Osteocyte (in vitro differentiated cells): ENCODE measurements around the gene CACYBP. TPM values are rescaled to one million over a fixed set of nuclear protein-coding genes. Genes with fewer than 3 reads are reported as not detected.

ENCODE experiments used
- DNase-seq: peaks from one replicate; pipeline ENCODE4 v3.0.0; 2021; ENCODE audit warnings: mixed read lengths; ENCODE audit not compliant: unreplicated experiment; ENCODE audit errors: extremely low spot score
- H3K27ac Mint-ChIP-seq: one replicate; pipeline ENCODE4 v1.8.0; 2021; ENCODE audit warnings: mild to moderate bottlenecking, mixed read lengths; ENCODE audit not compliant: unreplicated experiment
- H3K27me3 Mint-ChIP-seq: one replicate; pipeline ENCODE4 v1.8.0; 2021; ENCODE audit warnings: mixed read lengths; ENCODE audit not compliant: unreplicated experiment
- H3K36me3 Mint-ChIP-seq: one replicate; pipeline ENCODE4 v1.8.0; 2021; ENCODE audit warnings: mixed read lengths; ENCODE audit not compliant: unreplicated experiment
- H3K4me1 Mint-ChIP-seq: one replicate; pipeline ENCODE4 v1.8.0; 2021; ENCODE audit warnings: mixed read lengths; ENCODE audit not compliant: unreplicated experiment
- H3K4me3 Mint-ChIP-seq: one replicate; pipeline ENCODE4 v1.8.0; 2021; ENCODE audit warnings: mild to moderate bottlenecking, moderate library complexity, mixed read lengths; ENCODE audit not compliant: unreplicated experiment
- H3K9me3 Mint-ChIP-seq: one replicate; pipeline ENCODE4 v1.8.0; 2021; ENCODE audit warnings: mixed read lengths; ENCODE audit not compliant: unreplicated experiment
- total RNA-seq: library from RNA; stranded (reverse); gene quantifications from 2 replicates; pipeline ENCODE4 v1.2.1, GENCODE V29; 2021
- TF ChIP-seq, protein P1 (sequence below): fragments of 200-600 bp; sonication (generic); IDR thresholded peaks from 2 replicates; pipeline ENCODE4 v1.5.0; 2021; ENCODE audit warnings: antibody characterized with exemption, mild to moderate bottlenecking, moderate library complexity

The CACYBP gene
- total RNA-seq, 1 donor from 2014 or later, result 58.3 TPM

DNA sequence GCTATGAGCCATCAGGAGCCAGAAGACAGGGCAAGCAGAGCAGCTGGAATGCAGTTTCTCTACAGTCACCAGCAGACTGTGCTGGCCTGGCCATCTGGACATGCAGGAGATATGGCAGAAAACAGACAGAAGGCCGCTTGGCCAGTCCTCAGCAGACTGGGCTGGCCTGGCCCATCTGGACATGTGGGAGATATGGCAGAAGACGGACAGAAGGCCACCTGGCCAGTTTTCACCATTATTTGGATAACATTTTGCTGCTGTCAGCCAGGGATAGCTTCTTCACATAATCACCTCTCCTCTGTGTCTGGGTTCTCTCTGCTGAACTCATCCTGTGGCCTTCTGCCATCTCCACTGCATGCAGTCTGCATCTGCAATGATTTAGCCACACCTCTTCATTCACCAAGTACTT is 25.0 kb upstream of the CACYBP start:
- Mint-ChIP-seq H3K9me3 (no peaks in the 10 kb centered on the region), H3K36me3 (peaks cover 3% of the 10 kb centered on the region), H3K4me1 (no peaks in the 10 kb centered on the region), H3K4me3 (no peak overlapping the region), H3K27me3 (no peaks in the 10 kb centered on the region), H3K27ac (no peak overlapping the region)
- TF ChIP-seq, protein P1, sequence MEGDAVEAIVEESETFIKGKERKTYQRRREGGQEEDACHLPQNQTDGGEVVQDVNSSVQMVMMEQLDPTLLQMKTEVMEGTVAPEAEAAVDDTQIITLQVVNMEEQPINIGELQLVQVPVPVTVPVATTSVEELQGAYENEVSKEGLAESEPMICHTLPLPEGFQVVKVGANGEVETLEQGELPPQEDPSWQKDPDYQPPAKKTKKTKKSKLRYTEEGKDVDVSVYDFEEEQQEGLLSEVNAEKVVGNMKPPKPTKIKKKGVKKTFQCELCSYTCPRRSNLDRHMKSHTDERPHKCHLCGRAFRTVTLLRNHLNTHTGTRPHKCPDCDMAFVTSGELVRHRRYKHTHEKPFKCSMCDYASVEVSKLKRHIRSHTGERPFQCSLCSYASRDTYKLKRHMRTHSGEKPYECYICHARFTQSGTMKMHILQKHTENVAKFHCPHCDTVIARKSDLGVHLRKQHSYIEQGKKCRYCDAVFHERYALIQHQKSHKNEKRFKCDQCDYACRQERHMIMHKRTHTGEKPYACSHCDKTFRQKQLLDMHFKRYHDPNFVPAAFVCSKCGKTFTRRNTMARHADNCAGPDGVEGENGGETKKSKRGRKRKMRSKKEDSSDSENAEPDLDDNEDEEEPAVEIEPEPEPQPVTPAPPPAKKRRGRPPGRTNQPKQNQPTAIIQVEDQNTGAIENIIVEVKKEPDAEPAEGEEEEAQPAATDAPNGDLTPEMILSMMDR, result no peak
- DNase-seq, result no peak

DNA sequence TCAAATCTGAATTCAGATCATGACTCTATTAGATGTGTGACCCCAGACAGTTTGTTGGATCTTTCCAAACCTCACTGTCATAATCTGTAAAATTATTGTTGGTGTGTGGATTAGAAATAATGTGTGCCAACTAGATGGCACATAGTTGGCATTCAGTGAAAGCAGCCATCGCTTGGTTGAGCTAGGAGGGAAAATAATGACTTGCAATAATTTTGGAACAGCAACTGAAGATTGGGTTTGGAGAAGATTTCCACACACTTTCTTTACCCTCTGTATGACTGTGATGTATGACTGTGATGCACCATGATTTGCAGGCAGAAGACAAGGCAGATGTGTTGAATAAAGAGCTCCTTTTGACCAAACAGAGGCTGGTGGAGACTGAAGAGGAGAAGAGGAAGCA is 24.0 kb upstream of the CACYBP start:
- Mint-ChIP-seq H3K9me3 (no peaks in the 10 kb centered on the region), H3K27me3 (no peaks in the 10 kb centered on the region), H3K4me1 (no peaks in the 10 kb centered on the region), H3K4me3 (no peak overlapping the region), H3K27ac (no peak overlapping the region), H3K36me3 (peaks cover 4% of the 10 kb centered on the region)
- no peak for DNase-seq
- TF ChIP-seq, protein P1, result no peak

DNA sequence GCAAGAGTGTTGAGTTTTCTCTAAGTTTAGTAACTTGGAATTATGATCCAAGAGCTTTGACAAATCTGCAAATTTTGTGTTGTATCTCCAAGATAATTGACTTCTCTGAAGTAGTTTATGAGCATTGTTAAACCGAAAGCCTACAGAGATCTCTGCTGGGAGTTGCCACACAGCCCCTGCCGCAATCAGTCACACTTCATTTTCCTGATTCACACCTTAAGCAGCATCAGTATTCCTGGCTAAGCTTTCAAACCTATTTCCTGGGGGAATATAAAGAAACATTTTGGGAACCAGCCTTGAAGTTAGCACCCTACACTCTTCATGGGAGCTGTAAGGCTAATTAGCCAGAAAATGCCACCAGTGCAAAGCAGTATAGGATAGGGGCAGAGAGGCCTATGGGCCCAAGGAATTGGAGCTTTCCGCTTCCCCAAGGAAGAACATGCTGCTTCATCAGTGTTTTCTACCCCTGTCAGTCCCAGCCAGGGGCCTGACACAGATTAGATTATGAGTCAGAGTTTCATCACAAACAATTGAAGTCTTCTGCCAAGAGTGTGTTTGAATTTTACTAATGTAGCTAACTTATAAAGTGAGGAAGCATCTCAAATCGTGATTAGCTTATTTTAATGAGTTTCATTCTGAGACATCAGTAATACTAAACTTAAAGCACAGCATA is 23.2 kb upstream of the CACYBP start:
- no peak for DNase-seq
- H3K27me3 Mint-ChIP-seq, result no peaks in the 10 kb centered on the region
- peaks cover 7% of the 10 kb centered on the region for H3K36me3 Mint-ChIP-seq
- no peaks in the 10 kb centered on the region for H3K9me3 Mint-ChIP-seq
- no peak overlapping the region for H3K4me3 Mint-ChIP-seq
- no peaks in the 10 kb centered on the region for H3K4me1 Mint-ChIP-seq
- TF ChIP-seq, protein P1, result no peak
- H3K27ac Mint-ChIP-seq, result no peak overlapping the region

DNA sequence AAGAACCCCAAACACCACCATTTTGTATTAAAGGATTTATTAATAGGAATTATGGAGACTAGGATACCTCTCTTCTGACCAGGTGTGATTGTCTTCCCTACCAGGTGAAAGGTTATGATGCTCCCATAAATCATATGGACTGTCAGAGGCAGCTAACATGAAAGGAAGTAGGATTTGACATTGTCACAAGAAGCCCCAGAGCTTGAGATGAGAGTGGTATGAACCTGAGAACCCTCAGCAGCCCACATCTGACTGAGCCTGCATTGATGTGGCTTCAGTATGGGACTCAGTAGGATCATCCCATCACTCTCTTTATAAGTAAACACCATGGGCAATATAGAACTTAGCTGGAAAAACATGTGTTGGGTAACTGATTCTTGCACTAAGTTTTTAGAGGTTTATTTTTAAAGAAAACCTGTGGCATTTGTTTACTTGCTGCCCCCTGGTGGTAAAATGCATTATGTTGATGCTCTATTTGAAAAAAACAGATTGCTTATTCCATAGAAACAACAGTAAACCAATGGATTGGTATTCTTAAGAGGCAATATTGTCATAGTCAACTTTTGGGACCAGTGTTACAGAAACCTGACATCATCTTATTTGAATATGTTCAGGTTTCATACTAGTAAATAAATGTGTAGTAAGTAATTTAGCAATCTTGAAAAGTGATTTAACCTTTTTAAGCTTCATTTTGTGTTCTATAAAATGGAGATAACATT is 16.6 kb upstream of the CACYBP start:
- no peaks in the 10 kb centered on the region for H3K4me1 Mint-ChIP-seq
- H3K9me3 Mint-ChIP-seq, result no peaks in the 10 kb centered on the region
- no peak overlapping the region for H3K4me3 Mint-ChIP-seq
- no peak for DNase-seq
- peaks cover 9% of the 10 kb centered on the region for H3K36me3 Mint-ChIP-seq
- TF ChIP-seq, protein P1, result peak; percentile 69
- H3K27me3 Mint-ChIP-seq, result no peaks in the 10 kb centered on the region
- H3K27ac Mint-ChIP-seq, result no peak overlapping the region

DNA sequence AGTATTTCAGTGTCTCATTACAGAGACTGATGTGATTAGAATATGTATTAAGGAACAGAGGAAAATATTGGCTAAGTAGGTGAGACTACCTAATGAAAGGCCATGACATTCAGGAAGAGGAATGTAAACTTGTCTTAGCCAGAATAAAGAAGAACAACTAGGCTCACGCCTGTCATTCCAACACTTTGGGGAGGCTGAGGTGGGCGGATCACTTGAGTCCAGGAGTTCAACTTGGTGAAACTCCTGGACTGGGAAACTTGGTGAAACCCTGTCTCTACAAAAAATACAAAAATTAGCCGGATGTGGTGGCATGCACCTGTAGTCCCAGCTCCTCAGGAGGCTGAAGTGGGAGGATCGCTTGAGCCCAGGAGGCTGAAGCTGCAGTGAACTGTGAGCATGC is 14.8 kb upstream of the CACYBP start:
- DNase-seq, result no peak
- no peaks in the 10 kb centered on the region for H3K4me1 Mint-ChIP-seq
- H3K36me3 Mint-ChIP-seq, result peaks cover 9% of the 10 kb centered on the region
- no peak overlapping the region for H3K27ac Mint-ChIP-seq
- TF ChIP-seq, protein P1, result no peak
- no peaks in the 10 kb centered on the region for H3K27me3 Mint-ChIP-seq
- no peaks in the 10 kb centered on the region for H3K9me3 Mint-ChIP-seq
- H3K4me3 Mint-ChIP-seq, result no peak overlapping the region
